NCI-H2081 treated with DMSO at 0.1 percent for 48 hours (cell line): ENCODE measurements around the gene KIRREL3.

Experiments
- DNase-seq: peaks from one replicate; lab custom pipeline; 2025; lab: John Stamatoyannopoulos, UW

KIRREL3 gene

GRCh38 chr11:126530416-126530815 lies 470.2 kb downstream of the KIRREL3 start:
- DNase-seq, result no peak

- no peak for DNase-seq
These were observed 471.5 kb downstream of the KIRREL3 start for GRCh38 chr11:126529037-126529436.

GRCh38 chr11:126528075-126528474 lies 472.5 kb downstream of the KIRREL3 start:
- no peak for DNase-seq

- no peak for DNase-seq
These were observed 472.9 kb downstream of the KIRREL3 start for GRCh38 chr11:126527651-126528050.

GRCh38 chr11:126526471-126526870 lies 474.1 kb downstream of the KIRREL3 start:
- DNase-seq, result no peak

- DNase-seq, result no peak
These were observed 474.9 kb downstream of the KIRREL3 start for GRCh38 chr11:126525702-126526101.

- no peak for DNase-seq
These were observed 475.4 kb downstream of the KIRREL3 start for GRCh38 chr11:126525216-126525615.

GRCh38 chr11:126523441-126524205 lies 476.9 kb downstream of the KIRREL3 start:
- no peak for DNase-seq

- no peak for DNase-seq
These were observed 478.0 kb downstream of the KIRREL3 start for GRCh38 chr11:126522606-126523005.

- DNase-seq, result no peak
These were observed 478.4 kb downstream of the KIRREL3 start for GRCh38 chr11:126522152-126522551.

GRCh38 chr11:126521196-126521595 lies 479.4 kb downstream of the KIRREL3 start:
- no peak for DNase-seq

- DNase-seq, result no peak
These were observed 480.5 kb downstream of the KIRREL3 start for GRCh38 chr11:126519764-126520734.

- DNase-seq, result no peak
These were observed 481.4 kb downstream of the KIRREL3 start for GRCh38 chr11:126518972-126519690.

- DNase-seq, result no peak
These were observed 482.2 kb downstream of the KIRREL3 start for GRCh38 chr11:126518071-126518971.

GRCh38 chr11:126515501-126515900 lies 485.1 kb downstream of the KIRREL3 start:
- DNase-seq, result no peak

- no peak for DNase-seq
These were observed 486.4 kb downstream of the KIRREL3 start for GRCh38 chr11:126514061-126514693.

GRCh38 chr11:126512741-126513715 lies 487.5 kb downstream of the KIRREL3 start:
- no peak for DNase-seq

GRCh38 chr11:126512251-126512650 lies 488.3 kb downstream of the KIRREL3 start:
- no peak for DNase-seq

- no peak for DNase-seq
These were observed 489.0 kb downstream of the KIRREL3 start for GRCh38 chr11:126511475-126512115.
